KG1 (cell line): ENCODE data around the gene SLC22A8.
"Not testable (repeated sequence)": the region's sequence is repeated elsewhere in the genome, so short reads cannot be mapped to it uniquely, and the experiment has no call there.

Source experiments
- DNase-seq: peaks from one replicate; lab custom pipeline; 2025; lab: John Stamatoyannopoulos, UW

Gene SLC22A8, protein sequence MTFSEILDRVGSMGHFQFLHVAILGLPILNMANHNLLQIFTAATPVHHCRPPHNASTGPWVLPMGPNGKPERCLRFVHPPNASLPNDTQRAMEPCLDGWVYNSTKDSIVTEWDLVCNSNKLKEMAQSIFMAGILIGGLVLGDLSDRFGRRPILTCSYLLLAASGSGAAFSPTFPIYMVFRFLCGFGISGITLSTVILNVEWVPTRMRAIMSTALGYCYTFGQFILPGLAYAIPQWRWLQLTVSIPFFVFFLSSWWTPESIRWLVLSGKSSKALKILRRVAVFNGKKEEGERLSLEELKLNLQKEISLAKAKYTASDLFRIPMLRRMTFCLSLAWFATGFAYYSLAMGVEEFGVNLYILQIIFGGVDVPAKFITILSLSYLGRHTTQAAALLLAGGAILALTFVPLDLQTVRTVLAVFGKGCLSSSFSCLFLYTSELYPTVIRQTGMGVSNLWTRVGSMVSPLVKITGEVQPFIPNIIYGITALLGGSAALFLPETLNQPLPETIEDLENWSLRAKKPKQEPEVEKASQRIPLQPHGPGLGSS

DNA sequence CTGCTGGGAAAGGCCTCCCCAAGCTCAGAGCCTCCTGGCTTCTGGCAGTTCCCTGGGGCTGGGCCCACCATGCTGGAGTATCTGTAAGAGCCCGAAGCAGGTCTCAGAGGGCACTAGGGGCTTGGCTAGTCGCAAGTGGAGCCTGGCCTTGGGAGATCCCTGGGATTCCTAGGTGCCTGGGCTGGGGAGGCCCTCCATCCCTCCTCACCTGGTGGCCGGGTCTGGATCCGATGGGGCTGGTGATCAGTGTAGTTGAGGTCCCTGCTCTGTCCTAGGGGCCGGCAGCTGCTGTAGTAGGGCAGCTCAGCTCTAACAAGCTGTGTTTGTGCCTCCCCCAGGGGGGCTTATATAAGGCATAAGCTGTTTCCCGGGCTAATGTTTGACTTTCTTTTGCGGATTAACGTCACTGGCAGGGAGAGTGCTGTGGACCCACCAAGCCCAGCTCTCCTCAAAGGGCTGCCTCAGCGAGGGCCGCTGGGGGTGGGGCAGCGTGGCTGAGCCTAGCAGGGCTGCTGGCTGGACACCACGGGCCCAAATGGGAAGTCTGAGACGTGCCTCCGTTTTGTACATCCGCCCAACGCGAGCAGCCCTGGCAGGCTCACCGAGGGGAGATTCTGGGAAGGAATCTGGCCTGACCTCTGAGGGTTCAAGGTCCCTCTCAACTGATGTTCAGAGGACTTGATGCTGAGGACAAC, at the start of gene SLC22A8:
TSS of gene SLC22A8 (minus strand) at position 321 of the 695 bp plus-strand sequence. CDS start 883 bp downstream, outside the sequence.
- DNase-seq, result no peak

DNA sequence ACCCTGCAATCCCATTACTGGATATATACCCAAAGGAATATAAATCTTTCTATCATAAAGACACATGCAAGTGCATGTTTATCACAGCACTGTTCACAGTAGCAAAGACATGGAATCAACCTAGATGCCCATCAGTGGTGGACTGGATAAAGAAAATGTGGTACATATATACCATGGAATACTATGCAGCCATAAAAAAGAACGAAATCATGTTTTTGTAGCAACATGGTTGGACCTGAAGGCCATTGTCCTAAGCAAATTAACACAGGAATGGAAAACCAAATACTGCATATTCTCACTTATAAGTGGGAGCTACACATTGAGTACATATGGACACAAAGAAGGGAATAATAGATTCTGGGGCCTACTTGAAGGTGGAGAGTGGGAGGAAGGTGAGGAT, 30.6 kb upstream of the SLC22A8 start:
- not testable (repeated sequence) for DNase-seq

DNA sequence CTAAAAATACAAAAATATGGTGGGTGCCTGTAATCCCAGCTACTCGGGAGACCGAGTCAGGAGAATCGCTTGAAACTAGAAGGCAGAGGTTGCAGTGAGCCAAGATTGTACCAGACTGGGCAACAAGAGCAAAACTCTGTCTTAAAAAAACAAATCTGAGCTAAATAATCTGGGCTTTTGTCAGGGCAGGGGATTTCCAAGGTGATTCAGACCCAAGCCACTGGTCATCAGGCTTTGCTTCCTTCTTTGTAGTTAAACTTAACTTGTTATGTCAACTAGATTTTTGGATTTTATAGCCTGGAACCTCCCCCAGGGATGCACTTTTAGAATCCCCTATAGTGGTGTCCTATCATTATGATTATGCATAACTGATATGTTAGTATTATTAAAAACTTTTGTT, 27.0 kb upstream of the SLC22A8 start:
- no peak for DNase-seq

DNA sequence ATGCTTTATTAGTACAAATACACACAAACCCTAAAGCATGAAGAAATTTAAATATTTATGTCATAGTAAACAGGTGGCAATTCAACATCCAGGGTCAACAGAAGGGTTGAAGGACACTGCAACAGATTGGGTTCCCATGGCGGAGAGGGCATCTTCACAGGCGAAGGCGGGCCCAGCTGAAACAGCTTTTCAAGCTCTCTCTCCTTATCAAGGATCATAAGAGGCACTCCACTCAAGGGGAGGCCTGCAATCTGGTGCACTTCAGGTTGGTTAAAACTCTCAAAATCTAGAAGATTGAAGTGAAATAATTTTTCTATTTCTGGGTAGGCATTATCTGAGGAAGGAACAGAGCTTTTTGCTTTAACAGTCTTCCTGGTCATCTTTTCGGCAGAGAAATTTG, 16.8 kb upstream of the SLC22A8 start:
- DNase-seq, result no peak

DNA sequence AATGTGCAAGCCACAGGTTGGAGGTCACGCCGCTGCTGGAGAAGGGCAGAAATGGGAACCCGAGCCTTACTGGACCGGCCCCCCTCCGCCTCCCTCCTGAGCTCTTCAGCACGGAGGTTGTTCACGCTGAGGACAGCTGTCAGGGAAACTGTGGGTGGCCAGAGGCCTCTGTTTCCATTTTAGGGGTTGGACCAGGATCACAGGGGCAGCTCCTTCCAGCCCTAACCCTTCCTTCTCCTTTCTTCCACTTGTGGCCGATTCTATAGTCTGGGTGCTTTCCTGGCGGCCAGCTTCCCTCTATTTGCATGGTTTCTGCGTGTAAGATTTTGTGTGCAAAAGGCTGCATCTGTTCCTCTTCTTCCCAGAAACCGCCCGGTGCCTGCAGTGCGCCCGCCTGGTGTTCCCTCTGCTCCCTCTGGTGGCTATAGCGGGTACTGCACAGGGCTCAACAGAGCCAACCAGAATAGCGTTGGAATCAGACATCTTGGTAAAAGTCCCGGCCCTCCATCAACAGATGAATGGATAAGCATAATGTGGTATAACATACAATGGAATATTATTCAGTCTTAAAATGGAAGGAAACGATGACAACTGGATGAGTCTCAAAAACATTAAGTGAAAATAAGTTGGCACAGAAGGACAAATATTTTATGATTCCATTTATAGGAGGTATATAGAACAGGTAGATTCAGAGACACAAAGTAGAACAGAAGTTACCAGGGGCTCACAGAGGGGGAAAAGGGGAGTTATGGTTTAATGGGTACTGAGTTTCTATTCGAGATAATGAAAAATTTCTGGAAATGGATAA, 8.4 kb upstream of the SLC22A8 start:
- DNase-seq, result peak; percentile 22

DNA sequence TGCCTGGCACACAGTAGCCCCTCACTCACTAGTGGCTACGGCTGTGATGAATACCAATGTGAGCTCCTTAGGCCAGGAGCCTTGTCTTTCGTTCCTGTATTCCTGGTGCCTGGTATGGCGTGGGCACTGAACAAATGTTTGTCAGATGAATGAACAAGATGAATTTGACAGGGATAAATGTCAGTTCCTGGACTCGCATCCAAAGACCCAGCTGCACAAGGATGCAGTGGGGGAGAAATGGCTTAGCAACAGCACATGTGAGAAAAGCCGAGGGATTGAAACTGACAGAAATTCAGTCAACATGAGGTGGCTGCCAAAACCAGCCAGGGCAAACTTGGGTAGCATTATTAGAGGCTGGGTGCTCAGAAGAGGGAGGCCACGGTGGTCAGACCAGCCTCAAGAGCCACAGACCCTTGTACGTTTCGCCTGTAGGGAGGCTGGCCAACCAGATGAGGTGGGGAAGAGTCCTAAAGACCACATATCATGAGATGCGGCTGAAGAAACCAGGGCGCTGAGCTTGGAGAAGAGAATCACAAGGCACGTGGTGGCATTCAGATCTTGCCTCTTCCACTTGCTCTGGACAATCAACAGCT, 7.7 kb upstream of the SLC22A8 start:
- no peak for DNase-seq

DNA sequence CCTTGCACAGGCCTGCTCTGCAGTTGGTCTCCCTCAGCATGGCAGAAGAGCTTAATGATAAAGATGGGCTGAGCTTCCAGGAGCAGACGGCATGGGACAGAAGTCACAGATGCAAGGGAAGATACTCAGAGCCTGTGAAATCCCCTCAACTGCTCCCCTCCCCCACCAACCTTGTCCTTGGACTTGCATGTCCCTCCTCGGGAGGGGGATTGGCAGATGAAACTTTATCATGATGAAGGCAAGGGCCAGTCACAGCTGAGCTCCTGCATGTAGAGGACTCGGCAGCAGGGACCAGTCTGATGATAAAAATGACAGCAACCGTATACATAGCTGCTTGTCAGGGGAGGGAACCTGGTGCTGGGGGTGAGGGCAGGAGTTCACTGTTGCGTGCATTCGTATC, 6.8 kb upstream of the SLC22A8 start:
- no peak for DNase-seq

DNA sequence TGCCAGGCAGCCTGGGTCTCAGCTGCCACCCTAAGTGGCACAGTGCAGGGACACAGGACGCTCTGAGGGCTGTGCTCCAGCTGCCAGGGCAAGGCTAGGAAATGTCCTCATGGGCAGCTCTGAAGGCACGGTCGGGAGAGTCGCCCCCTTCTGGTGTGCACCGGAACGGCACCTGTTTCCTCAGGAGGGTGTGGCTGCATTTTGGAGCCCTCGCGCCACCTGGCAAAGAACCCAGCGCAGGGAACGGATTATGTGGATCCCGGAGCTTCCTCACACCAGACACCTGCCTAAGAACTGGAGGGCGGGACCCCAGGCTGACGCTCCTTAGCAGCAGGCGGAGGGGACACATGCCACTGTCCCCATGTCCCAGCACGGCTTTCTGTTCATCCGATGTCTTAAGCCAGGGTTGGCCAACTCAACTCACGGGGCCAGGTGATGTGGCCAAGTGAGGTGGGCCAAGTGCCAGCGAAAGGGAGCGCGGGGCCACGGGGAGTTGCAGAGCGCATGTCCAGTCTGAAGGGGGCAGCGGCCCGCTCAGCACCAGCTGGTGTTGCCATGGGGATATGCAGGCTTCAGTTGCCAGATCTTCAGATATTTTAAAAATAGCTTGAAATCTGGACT, 5.1 kb upstream of the SLC22A8 start:
- no peak for DNase-seq

DNA sequence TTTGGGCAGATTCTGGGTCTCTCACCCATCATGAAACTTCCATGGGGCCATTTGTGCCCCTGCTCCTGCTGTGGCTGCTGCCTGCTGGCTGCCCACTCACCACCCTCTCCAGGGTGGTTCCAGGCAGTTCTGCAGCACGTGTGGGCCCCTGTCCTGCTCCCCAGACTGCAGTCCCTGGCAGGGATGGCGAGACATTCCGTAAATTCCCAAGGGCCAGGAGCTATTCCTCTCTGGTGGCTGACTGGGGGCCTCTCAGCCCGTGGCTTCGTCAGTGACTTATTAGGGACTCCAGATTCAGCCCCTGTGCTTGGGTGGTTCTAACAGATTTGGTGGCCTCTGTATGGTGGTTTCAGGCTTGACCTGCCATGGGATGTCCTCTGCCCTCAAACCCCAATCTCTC, 3.9 kb upstream of the SLC22A8 start:
- no peak for DNase-seq

DNA sequence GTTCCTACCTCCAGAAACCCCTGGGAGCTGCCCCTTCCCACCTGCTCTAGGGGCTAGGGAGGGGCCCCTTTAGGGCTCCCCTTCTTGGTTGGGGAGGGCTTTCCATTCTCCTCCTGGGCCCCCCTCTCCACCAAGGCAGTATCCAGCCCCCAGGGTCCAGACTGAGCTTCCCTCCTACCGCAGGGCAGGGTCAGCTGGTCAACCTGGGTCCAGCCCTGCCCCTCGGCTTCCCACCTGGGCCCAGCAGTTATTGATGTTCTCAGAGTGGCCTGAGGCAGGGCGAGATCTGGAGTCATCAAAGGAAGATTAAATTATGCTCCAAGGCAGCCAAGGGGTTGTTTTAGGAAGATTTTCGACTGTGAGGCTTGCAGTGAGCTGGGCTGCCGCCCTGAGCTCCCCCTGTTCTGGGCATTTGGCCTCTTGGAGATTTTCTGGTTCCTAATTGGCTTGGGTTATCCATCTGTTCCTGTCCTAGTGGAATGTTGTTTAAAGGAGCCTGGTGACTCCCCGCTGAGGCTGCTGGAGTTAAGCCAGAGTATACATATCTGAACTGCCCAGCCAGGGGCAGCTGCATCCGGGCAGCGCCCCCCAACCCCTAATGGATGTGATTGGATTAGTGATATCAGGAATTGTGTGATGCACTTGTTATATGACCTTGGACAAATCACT, 1.8 kb upstream of the SLC22A8 start:
- no peak for DNase-seq

DNA sequence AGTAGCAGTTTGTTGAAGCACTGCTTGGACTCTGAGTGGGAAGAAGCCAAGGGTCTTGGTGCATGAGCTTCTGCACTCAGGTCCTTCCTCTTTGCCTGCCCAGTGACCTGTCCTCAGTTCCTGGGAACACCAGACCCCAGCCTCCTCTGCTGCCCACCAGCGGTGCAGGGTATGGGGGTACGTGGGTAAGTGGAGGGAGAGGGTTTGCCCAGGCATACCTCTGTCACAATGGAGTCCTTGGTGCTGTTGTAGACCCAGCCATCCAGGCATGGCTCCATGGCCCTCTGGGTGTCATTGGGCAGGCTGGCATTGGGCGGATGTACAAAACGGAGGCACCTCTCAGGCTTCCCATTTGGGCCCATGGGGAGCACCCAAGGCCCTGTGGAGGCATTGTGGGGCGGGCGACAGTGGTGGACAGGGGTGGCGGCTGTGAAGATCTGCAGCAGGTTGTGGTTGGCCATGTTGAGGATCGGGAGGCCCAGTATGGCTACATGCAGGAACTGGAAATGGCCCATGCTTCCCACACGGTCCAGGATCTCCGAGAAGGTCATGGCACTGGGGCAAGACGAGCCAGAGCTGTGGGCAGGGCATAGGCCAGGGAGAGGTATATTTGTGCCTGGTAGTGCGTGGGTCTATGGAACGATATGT, 1.1 kb downstream of the SLC22A8 start:
- no peak for DNase-seq

DNA sequence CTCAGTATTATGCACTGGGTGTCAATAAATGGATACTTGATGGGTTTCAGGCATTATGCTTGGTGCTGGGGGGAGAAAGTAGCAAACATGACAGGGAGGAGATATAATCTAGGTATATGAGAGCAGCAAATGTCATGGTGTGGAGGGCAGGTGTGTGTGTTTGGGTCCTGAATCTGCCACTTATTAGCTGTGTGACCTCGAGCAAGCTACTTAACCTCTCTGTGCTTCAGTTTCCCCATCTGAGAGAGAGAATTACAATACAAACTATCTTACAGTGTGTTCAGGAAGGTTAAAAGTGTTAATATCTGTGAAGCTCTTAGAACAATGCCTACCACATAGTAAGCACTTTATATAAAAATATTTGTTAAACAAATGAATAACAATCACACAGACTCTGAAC, 2.8 kb downstream of the SLC22A8 start:
- DNase-seq, result no peak

DNA sequence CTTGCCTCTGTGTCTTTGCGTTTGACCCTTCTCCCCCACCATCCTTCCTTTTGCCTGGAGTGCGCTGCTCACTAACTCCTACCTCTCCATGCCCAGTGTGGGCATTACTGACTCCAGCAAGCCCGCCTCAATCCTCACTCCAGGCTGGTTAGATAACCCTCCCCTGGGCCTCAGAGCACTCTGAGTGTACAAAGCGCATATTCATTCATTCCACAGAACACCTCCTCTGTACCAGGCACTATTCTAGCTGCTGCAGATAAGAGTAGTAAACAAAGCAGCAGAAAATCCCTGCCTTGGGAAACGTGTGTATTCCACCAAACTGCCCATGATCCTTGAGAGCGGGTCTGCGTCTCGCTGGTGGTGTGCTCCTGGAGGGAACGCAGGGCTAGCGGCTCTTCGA, 3.2 kb downstream of the SLC22A8 start:
- no peak for DNase-seq

DNA sequence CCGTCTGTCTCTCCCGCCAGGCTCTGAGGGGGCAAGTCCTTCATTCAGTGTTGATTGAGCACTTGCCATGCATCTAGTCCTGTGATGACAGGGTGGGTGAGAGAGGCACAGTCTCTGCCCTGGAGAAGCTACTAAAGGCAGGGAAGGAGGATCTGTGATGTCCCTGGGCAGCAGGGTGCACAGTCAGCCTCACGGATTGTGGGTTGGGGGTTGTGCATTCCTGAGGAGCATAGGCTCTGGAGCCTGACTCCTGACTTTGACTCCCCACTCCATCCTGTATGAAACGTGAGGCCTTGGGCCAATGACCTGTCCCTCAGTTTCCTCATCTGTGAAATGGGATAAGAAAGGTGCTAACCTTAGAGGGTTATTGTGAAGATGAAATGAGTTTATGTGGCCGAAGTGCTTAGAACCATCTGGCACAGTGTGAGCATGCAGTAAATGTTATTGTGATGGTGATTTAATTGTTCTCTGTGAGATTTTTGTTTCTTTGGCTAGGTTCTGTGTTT, 4.7 kb downstream of the SLC22A8 start:
- no peak for DNase-seq

DNA sequence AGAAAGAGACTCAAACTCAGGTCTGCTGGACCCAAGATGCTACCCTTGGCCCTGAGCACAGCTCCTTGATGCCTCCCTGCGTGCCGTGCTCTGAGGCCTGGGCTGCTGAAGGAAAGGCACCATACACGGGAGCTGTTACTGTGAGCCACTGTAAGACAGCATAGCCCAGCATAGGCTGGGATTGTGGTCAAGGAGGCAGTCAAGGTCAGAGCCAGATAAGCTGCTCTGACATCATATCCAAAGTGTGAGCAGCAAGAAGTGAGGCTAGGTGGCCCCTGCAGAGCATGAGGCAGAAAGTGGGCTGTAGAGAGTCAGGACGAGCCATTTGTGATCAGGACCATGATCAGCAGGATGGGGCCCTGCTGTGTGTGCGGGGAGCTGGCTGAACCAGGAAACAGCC, 7.7 kb downstream of the SLC22A8 start:
- no peak for DNase-seq

DNA sequence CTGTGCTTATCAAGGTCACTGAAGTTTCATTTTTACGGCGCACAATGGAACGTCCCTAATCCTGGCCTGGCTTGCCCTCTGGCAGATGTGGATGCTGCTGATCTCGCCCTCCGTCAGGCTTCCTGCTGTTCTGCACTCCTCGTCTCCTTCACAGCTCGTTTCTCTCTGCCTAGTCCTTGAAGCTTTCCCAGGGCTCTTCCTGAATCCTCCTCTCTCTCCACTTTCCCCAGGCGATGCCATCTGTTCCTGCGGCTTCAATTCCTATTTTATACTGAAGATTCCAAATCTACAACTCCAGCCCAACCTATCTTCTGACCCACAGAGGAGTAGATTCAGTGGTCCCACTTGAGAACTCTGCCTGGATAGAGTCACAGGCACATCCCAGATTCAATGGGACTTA, 14.2 kb downstream of the SLC22A8 start:
- DNase-seq, result no peak

DNA sequence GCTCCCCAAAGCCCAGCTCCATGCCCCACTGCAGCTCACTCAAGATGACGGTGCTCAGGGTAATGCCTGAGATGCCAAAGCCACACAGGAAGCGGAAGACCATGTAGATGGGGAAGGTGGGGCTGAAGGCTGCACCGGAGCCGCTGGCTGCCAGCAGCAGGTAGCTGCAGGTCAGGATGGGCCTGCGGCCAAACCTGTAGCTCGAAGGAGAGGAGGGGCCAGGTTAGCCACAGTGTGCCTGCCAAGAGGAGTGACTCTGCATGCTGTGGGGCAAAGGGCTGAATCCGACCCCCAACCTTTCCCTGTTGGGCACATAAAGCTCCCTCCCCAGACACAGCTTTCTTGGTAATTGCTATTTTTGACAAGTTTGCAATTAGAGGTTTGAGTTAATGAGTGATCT, 16.0 kb downstream of the SLC22A8 start:
- DNase-seq, result no peak

DNA sequence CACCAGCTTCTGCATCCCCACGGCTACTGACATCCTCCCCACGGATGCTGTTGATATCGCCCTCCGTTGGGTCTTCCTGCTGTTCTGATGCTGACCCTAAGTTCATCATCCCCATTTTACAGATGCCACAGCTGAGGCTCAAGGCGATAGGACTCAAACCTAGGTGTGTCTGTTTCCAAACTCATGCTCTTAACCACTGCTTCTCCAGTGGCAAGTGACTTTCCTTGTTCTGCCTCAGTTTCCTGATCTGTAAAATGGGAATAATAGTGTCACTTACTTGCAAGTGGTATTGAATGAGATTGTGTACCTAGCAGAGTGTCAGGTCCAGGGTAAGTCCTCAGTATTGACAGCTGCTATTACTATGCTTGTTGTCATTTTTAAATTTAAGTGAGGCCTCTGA, 16.5 kb downstream of the SLC22A8 start:
- DNase-seq, result no peak

DNA sequence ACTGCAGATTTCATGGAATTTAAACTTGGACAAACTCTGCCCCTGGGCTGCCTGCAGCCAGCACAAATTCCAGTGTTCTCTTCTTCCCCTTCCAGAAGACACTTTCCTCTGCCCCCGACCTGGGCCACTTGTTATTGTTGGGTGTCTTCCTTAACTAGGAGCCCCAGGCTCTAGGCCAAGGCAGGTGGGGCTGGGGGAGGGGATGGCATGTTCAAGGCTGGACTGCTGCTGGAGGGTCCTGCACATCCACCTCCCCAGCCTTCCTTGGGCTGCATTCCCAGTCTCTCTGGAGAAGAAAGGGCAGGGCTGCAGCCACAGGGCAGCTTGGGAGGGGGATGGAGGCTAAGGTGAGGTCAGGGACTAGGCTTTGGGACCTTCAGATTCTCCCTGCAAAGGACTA, 19.4 kb downstream of the SLC22A8 start:
- no peak for DNase-seq

DNA sequence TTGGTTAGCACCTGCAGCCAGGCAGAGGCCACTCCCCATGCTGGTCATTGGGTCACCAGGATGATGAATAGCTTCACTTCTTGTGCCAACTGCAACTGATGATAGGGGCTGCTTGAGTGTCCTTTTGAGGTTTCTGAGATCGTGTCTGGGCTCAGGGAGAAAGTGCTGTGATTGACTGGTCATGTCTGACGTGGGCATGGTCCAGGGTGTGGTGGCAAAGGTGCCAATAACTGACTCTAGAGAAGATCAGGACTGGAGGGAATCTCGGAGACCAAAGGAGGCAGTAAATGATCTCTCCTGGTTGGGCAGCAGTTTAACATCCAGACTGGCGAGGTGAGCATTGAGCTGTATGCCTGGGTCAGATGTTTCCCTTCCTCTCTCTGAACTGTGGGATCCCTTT, 20.9 kb downstream of the SLC22A8 start:
- DNase-seq, result no peak
